WTC11 (cell line): Measurements from ENCODE around the gene JMJD8. TPM values are rescaled to one million over a fixed set of nuclear protein-coding genes. Genes with fewer than 3 reads are reported as not detected.

Experiments
- ARID4B ChIP-seq: sonication (generic); formaldehyde crosslinking; IDR thresholded peaks from 2 replicates; pipeline ENCODE4 v1.8.0; 2023; ENCODE audit warnings: missing genetic modification reagents, mild to moderate bottlenecking, borderline replicate concordance
- ATF2 ChIP-seq: sonication (generic); formaldehyde crosslinking; IDR thresholded peaks from 2 replicates; pipeline ENCODE4 v1.8.1; 2022; ENCODE audit warnings: low read depth, missing genetic modification reagents, borderline replicate concordance
- FOXK1 ChIP-seq: sonication (generic); formaldehyde crosslinking; IDR thresholded peaks from 2 replicates; pipeline ENCODE4 v1.8.0; 2022; ENCODE audit warnings: mild to moderate bottlenecking, moderate library complexity, missing genetic modification reagents
- FOXP4 ChIP-seq: sonication (generic); formaldehyde crosslinking; IDR thresholded peaks from 2 replicates; pipeline ENCODE4 v1.8.0; 2022; ENCODE audit warnings: mild to moderate bottlenecking, missing genetic modification reagents
- IRF2 ChIP-seq: sonication (generic); formaldehyde crosslinking; IDR thresholded peaks from 2 replicates; pipeline ENCODE4 v1.8.0; 2022; ENCODE audit warnings: low read depth, missing genetic modification reagents, borderline replicate concordance
- MAX ChIP-seq: sonication (generic); formaldehyde crosslinking; IDR thresholded peaks from 2 replicates; pipeline ENCODE4 v1.8.0; 2022; ENCODE audit warnings: mild to moderate bottlenecking, missing genetic modification reagents
- MLX ChIP-seq: sonication (generic); formaldehyde crosslinking; IDR thresholded peaks from 2 replicates; pipeline ENCODE4 v1.8.1; 2023; ENCODE audit warnings: mild to moderate bottlenecking, missing genetic modification reagents, moderate library complexity
- NFE2L1 ChIP-seq: sonication (generic); formaldehyde crosslinking; IDR thresholded peaks from 2 replicates; pipeline ENCODE4 v1.8.1; 2023; ENCODE audit warnings: missing genetic modification reagents
- NFYB ChIP-seq: sonication (generic); formaldehyde crosslinking; conservative IDR thresholded peaks from 2 replicates; pipeline ENCODE4 v1.8.0; 2022; ENCODE audit warnings: low read depth, missing genetic modification reagents
- PRRX2 ChIP-seq: fragments of 250-450 bp; sonication (Bioruptor Pico); IDR thresholded peaks from 2 replicates; pipeline ENCODE4 v1.8.0; 2021; ENCODE audit warnings: mild to moderate bottlenecking
- STAT6 ChIP-seq: sonication (generic); formaldehyde crosslinking; conservative IDR thresholded peaks from 2 replicates; pipeline ENCODE4 v1.8.1; 2023; ENCODE audit warnings: mild to moderate bottlenecking, low read depth, missing genetic modification reagents, moderate library complexity
- TEAD1 ChIP-seq: sonication (generic); formaldehyde crosslinking; IDR thresholded peaks from 2 replicates; pipeline ENCODE4 v1.8.0; 2022; ENCODE audit warnings: mild to moderate bottlenecking, missing genetic modification reagents
- ZNF219 ChIP-seq: sonication (generic); formaldehyde crosslinking; IDR thresholded peaks from 2 replicates; pipeline ENCODE4 v1.8.0; 2023; ENCODE audit warnings: missing genetic modification reagents, mild to moderate bottlenecking, borderline replicate concordance
- ZNF232 ChIP-seq: sonication (generic); formaldehyde crosslinking; IDR thresholded peaks from 2 replicates; pipeline ENCODE4 v1.8.0; 2022; ENCODE audit warnings: mild to moderate bottlenecking, missing genetic modification reagents
- ZNF281 ChIP-seq: sonication (generic); formaldehyde crosslinking; IDR thresholded peaks from 2 replicates; pipeline ENCODE4 v1.8.0; 2023; ENCODE audit warnings: mild to moderate bottlenecking, missing genetic modification reagents
- ZNF317 ChIP-seq: sonication (generic); formaldehyde crosslinking; IDR thresholded peaks from 2 replicates; pipeline ENCODE4 v1.8.1; 2023; ENCODE audit warnings: low read depth, mild to moderate bottlenecking, moderate library complexity, missing genetic modification reagents, borderline replicate concordance
- ZNF416 ChIP-seq: fragments of 250-450 bp; sonication (Bioruptor Pico); IDR thresholded peaks from 2 replicates; pipeline ENCODE4 v1.9.0; 2021; ENCODE audit warnings: mild to moderate bottlenecking, inconsistent platforms
- ZNF532 ChIP-seq: fragments of 250-450 bp; sonication (Bioruptor Pico); IDR thresholded peaks from 2 replicates; pipeline ENCODE4 v1.9.0; 2021; ENCODE audit warnings: mild to moderate bottlenecking, borderline replicate concordance
- ZNF671 ChIP-seq: fragments of 250-450 bp; sonication (Bioruptor Pico); IDR thresholded peaks from 2 replicates; pipeline ENCODE4 v1.8.0; 2021; ENCODE audit warnings: mild to moderate bottlenecking
- total RNA-seq: library from RNA; stranded (reverse); gene quantifications from 3 replicates; pipeline ENCODE4 v1.2.3, GENCODE V29; 2021

JMJD8 gene
- total RNA-seq, 1 experiment from 2014 or later: 61.2 TPM

GRCh38 chr16:684071-684794 lies at the start of gene JMJD8 (continued):
- no peak for TF ChIP-seq ZNF532 (CRISPR knock-in tag)
- peak; percentile 88 for TF ChIP-seq NFYB (CRISPR knock-in tag)
- TF ChIP-seq ZNF232 (CRISPR knock-in tag): no peak
- TF ChIP-seq MAX (CRISPR knock-in tag): peak; percentile 37; the same call in 1 of the 2 replicates
- TF ChIP-seq ATF2 (CRISPR knock-in tag): no peak
- TF ChIP-seq PRRX2 (CRISPR knock-in tag): no peak
- TF ChIP-seq ZNF416 (CRISPR knock-in tag): peak; percentile 77; the same call in 1 of the 2 replicates
- TF ChIP-seq NFE2L1 (CRISPR knock-in tag): peak; percentile 57; the same call in 1 of the 2 replicates
- TF ChIP-seq FOXP4 (CRISPR knock-in tag): no peak
- TF ChIP-seq ZNF671: no peak
- TF ChIP-seq ZNF219 (CRISPR knock-in tag): no peak
- no peak for TF ChIP-seq MLX (CRISPR knock-in tag)
- no peak for TF ChIP-seq ARID4B (CRISPR knock-in tag)
- TF ChIP-seq TEAD1 (CRISPR knock-in tag): peak; percentile 80
- TF ChIP-seq ZNF281 (CRISPR knock-in tag): no peak
- TF ChIP-seq ZNF317 (CRISPR knock-in tag): no peak
- TF ChIP-seq IRF2 (CRISPR knock-in tag): no peak
- TF ChIP-seq FOXK1 (CRISPR knock-in tag): peak; percentile 49; the same call in 1 of the 2 replicates
- no peak for TF ChIP-seq STAT6
